Amniotic epithelial cell (primary cell): ENCODE measurements around the gene TBC1D22A.

Source experiments
- DNase-seq: peaks from one replicate; pipeline ENCODE4 v3.0.0-alpha.2; 2010; ENCODE audit warnings: low read depth

Gene TBC1D22A

DNA sequence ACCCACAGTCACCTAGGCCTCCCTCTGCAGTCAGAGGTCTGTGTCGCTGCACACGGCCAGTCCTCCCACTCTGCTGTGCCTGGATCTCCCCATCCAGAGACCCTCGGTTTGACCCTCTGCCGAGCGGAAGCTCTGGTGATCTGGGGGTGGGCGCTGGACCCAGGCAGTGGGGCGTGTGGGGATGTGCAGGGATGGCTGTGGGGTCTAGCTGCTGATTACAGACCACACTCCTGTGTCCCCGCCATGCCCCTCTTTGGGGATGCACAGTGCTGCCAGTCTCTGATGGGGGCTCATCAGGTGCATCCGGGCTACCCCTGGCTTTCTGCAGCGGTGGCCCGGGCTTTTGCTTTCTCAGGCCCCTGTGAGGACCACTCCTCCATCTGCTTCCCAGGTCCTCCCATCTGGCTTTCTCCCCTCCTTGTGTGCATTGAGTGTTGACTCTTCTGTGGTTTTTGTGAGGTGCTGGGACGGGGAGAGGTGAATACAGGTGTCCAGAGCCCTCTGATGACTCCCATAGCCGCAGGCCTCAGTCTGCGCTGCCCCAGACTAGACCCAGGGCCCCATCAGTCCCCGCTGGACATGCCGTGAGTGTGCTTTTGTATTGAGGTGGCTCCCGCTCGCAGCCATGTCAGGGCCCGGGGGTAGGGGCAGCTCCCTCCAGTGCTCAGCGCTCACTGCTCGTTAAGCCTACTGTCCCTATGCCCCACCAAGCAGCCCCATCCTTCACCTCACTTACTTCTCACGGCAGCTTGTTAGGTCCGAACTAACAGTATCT lies 251.6 kb downstream of the TBC1D22A start:
- no peak for DNase-seq

DNA sequence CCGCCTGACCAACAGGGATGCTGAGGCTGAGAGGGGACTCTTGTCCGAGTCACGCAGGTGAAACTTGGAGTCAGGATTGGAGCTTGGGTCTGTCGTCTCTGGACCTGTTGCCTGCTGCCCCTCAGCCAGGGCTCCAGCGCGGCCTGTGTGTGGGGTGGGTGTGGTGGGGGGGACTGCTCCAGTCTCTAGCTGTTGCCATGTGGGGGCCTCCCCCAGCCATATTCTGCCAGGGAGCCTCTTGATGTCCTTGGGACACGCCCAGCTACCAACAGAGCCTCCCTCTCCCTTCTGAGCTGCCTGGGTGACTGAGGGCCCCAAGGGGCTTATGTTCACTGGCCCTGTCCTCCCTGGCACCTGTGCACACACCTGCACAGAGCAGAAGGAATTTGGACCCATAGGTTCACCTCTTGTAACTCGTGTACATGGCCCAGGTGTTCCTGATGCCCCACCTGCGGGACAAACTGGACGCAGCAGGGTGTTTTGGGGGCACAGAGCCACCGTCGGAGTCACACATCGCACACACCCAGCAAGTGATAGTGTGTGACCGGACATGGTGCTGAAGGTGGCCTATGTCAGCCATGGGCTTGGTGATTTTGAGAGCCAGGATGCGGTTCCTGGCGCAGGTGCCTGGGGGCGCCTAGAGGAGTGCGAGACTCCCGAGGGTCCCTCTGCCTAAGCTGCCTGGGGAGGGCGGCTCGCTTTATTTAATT lies 252.3 kb downstream of the TBC1D22A start:
- DNase-seq, result no peak

DNA sequence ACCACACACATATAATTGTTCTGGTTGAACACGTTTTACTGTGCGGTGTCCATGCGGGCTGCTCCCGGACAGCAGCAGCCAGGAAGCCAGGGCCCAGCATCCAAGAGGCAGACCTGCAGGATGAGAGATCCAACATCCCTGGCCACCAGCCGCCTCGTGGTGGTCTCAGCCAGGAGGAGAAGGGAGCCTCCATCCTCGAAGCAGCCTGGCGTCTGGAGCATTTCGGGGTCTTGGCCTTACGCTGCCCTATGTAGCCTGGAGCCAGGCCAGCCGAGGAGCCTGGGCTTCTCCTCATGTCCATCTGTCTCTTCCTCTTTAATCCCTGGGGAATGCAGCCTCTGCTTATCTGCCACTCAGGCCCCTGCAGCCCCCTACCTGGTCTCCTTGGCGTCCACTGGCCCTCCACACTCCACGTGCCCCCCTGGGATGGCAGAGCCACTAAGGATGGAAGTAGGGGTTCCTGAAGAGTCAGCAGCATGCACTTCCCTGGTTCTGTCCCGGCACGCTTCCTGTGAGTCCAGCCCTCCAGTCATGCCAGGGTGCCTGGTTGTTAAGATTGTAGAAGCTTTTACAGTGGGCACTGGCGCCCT lies 253.2 kb downstream of the TBC1D22A start:
- no peak for DNase-seq

DNA sequence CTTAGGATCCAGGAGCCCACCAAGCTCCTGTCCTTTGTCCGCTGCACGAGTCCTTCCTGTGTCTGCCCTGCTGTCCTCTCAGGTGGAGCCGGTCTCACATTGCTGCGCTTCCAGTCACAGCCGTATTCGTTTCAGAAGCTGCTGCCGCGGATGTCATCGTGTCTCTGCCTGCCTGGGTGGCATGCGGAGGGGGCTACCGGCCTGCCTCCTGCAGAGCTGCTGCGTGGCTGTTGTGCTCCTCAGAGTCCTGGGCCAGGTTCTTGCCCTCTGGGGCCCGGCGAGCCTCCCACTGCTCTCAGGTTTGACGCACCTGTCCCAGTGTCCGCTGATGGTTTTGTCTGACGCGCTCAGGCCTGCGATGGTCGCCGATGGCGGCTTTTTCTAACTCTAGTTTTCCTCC lies 254.2 kb downstream of the TBC1D22A start:
- DNase-seq, result no peak

DNA sequence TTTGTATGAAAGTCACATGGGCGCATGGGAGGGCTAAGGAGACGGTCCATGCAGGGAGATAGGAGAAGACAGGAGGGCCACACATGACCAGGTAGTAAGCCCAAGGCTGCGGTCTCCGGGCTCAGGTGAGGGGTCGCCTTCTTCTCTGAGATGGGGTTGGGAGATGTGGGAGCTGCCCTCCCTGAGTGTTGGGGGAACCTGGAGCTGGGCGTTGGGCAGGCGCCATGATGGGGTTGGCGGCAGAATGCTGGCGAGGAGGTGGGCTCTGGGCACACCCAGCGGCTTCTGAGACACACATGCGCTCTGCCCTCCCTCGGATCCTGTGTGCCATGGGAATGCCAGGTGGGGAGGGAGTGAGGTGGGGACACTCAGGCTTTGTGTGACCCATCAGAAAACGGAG lies 254.8 kb downstream of the TBC1D22A start:
- no peak for DNase-seq

DNA sequence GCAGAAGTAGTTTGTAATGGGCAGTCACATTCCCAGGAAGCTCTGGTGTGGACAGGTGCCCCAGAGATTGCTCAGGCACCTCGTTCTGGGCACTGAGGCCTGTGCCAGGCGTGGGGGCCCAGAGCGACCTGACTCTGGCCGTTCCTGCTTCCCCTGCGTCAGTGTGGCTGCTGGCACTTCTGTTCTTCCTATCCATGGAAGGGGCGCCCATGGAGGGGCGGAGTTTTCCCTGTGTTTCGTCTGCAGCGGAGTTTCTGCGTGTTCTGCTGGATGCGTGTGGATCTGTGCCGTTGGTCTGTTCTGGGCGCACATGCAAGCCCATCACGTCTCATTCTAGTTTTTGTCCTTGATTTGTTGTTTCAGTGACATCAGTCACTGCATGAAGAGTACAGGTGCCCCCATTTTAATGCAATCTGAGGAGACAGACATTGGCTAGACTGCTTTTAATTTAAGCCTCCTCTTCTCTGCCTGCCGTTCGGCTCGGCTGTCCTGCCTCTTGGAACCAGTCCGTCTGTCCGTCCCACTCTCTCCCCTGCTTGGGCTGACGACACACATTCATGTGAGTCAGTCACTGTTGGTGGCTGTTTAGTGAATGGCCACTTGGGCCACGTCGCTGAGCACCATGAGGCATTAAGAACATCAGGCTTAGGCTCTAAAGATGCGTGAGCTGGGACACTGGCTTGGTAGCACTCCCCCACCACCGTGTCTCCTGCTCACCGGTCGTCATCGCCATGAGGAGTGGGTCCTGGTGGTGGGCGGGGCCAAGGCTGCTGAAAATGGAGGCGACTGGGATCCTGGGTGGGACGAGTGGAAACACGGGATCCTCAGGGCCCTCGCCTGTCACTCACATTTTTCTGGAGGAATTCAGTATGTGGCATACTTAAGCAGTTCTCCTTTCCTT lies 255.8 kb downstream of the TBC1D22A start:
- DNase-seq, result no peak

DNA sequence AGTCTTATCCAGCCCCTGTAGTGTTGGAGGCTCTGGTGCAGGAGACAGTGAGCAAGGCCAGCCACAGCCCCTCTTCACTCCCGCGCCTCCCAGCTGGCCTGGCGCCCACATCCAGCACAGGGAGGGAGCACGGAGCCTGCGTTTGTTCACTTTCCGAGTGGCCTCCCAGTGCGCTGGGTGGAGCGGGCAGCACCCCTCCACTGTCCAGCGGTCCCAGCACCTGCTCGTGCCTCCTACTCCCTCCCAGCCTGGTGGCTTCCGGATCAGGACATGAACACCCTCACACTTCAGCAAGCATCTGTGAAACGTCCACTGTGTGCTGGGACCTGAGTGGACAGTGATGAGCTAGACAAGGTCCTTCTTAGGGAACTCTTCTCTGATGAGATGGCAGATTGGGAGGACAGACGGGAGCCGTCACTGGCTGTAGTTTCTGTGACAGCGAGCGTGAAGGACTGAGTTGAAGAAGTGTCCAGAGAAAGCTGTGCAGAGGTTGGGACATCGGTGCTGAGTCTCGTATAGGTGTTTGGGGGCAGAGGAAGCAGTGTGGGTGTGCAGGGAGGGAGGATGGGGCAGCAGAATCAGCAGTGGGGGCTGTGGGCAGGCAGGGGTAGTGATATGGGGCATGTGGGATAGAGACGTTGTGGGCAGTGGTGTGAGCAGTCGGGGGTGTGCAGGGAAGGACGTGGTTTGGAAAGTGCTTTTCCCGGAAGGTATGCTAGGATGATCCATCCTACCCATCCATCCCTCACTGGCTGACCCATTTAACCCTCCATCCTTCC lies 256.8 kb downstream of the TBC1D22A start:
- DNase-seq, result no peak

DNA sequence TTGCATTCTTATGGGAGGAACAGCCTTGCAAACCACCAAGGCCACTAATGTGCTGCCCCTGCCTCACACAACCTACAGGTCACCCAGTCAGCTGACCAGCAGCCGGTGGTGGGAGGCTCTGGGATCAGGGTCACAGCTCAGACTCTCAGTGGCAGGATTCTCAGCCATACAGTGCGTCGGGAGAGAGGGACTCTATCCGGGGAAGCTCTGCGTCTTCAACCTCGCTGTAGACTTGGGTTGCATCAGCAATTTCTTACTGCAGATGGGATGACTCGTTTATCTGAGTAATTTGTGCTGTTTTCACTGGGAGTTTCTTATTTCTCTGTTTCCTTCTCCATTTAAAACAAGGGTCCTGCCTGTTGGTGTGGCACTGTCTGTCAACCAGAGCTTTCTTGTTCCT lies 257.7 kb downstream of the TBC1D22A start:
- DNase-seq, result peak; percentile 7

DNA sequence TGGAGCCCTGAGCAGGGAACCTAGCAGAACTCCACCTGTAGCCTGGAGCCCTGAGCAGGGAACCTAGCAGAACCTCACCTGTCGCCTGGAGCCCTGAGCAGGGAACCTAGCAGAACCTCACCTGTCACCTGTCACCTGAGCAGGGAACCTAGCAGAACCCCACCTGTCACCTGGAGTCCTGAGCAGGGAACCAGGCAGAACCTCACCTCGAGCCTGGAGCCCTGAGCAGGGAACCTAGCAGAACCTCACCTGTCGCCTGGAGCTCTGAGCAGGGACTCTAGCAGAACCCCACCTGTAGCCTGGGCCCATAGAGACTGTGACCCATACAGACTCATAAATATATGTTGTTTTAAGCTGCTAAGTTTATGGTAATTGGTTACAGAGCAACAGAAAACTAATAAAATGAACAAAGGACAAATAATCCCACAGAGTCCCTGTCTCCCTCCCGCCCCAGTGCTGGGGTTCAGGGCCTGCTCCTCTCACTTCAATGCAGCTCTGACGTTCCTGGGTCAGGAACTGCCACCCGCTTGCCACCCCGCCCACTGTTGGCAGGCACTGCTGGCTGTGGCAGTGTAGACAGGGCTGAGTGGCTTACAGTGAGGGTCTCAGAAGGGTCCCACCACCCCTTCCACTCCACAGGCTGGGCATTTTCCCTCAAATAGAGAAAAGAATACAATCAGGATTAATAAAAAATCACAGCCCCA lies 259.1 kb downstream of the TBC1D22A start:
- DNase-seq, result no peak

DNA sequence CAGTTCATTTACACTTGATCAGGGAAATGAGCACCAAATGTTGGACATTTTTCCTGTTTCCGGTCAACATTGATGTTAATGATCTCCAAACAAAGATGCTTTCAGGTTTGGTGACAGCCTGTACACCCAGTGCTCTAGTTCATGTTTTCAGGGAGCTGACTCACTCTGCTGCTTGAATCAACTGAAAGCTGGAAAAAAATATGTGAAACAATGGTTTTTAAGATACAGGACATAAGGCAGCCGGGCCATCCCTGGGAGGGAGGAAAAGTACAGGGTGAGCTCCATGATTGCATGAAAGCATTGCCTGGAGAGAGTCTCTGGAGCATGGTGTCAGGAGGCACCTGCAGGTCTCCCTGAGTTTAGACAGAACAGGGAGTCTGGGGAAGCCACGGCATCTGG lies 259.6 kb downstream of the TBC1D22A start:
- no peak for DNase-seq

DNA sequence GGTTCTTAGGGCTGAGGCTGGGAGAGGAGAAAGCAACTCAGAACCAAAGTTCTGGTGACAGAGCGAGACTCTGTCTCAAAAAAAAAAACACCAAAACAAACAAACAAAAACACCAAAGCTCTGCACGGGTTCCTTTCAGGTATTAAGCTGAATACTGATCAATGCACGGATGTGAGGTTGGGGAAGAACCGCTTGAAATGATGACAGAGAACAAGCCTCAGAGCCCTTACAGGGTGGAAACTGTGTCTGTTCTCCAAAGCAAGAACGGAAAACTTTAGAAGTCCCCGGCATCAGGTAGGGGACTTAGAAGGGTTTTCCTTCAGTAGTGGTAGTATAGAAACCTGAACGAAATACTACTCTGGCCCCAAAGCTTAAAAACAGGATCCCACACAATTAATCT lies 260.0 kb downstream of the TBC1D22A start:
- DNase-seq, result no peak

DNA sequence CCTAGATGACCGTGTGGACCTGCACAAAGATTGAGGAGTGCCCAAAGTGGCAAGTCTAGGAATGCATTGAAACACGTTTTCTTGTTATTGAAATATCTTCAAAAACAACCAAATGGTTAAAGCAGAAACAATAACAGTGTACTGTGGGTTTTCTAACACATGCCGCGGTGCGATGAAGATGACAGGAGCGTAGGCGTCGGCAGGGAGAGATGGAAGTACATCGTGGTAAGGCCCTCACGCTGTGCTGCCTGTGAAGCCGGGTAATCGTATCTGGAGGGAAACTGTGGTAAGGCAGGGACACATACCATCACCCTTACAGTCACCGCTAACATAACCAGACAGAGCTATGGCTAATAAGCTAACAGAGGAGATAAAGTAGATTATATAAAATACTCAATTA lies 261.4 kb downstream of the TBC1D22A start:
- DNase-seq, result no peak

DNA sequence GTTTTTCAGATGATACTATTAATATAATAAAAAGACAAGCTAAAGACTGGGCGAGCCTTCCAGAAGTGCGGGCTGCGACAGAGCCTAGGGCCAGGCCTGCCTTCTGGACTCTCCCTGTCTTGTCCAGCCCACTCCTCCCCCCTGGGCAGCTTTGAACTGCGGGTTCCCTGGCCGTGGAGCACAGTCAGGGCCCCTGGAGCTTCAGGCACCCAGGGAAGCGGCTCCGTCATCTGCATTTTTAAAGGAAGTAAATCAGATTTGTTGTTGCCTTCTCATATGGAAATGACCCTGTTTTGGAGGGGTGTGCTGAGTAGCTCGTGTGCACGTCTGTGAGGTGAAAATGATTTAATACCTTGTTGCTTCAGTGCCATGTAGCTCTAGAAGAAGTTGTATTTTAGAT lies 265.3 kb downstream of the TBC1D22A start:
- no peak for DNase-seq

DNA sequence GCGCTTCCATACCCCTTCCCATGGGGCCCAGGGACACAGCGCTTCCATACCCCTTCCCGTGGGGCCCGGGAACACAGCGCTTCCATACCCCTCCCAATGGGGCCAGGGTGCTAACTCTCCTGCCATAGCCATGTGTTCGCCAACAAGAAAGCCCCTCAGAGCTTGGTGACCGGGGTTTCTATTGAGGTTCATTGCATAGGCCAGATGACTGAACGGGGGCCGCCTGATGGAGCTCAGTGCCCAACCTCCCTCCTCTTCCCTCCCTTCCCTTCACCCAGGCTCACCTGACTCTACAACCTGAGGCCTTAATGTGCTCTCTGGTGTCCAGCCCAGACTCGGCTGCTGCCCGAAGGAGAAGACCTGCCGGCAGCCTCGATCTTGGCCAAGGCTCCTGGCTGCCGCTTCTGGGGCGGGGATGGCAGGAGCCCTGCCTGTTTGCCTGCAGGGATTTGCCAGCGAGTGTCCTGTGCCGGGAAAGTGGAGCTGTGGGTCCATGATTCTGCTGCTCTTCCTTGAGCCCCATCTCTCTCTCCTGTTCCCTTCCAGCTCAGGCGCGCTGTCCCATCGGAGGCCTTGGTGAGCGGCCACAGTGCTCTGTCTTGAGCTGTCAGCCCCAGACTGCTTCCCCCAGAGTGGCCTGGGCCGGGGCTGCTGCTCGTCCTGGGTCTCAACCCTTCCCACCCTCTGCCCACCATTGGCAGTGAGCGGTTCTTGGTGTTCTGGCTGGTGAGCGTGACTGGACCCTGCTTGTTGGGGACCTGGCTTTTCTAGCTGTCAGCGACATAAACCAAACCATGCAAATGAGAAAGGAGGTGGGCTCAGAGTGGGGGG lies 267.0 kb downstream of the TBC1D22A start:
- no peak for DNase-seq

DNA sequence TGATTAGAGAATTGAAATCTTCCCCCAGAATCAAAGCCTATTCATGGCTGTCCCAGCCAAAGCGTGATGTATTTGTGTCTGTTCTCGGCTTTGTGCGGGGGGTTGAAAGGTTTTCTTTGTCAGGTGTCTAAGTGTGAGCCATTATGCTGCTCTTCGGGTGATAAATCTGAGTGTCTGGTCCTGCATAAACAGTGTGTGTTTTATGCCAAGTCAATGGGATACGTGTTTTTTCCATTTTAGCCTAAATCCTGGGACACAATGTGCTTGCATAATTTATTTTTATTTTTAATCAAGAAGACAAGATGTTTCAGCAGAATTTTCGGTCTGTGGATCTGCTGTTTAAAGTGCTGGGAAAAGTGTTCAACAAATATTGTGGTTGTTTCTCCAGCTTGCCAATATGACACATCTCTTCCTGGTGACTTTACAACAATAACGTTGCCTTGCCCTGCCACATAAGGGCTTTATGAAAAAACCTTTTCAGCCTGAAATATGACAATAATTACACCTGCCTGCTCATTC lies 267.8 kb downstream of the TBC1D22A start:
- no peak for DNase-seq

DNA sequence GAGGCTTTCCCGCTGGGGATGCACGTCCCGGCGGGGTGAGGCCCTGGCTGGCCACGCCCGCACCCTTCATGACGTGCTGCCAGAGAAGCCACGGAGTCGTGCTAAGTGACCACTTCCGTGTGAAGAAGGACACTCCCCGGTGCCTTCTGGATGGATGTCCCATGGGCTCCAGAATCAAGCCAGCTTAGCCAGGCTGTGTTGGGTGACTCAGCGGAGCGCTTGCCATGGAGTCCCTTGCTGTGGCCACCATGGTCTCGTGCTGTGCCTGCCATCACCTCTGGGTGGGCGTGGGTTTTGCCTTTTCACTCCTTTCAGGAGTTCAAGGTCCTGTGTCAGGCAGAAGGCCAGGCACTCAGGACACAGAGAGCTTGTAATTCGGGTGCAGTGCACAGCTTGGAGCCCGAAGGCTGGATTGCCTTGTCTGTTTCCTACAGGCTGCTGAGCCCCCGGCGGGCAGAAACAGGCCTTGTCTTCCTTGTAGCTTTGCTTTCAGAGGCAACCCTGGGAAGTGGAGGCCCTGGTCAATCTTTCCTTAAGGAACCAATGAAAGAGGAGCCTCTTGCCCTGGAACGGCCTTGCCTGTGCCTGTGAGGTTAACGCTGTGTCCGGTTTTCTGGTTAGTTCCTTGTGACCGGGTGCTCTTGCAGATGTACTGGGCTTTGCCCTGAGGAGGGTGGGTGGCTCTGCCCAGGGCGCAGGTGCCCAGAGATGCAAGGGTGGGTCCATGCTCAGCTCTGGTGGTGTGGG lies 268.6 kb downstream of the TBC1D22A start:
- no peak for DNase-seq

DNA sequence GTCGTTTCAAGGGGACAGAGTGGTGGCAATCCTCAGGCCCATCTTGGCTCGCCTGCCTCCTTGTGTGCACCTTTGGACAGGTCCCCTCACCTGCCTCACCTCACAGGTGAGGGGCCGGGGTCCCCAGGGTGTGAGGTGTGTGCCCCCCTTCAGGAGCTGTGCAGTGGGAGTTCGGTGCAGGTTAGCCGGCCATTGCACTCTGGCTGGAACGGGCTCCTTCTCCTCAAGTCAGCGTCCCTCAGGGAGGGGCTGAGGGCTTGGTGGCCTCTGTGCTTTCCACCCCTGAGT lies 269.1 kb downstream of the TBC1D22A start:
- no peak for DNase-seq

DNA sequence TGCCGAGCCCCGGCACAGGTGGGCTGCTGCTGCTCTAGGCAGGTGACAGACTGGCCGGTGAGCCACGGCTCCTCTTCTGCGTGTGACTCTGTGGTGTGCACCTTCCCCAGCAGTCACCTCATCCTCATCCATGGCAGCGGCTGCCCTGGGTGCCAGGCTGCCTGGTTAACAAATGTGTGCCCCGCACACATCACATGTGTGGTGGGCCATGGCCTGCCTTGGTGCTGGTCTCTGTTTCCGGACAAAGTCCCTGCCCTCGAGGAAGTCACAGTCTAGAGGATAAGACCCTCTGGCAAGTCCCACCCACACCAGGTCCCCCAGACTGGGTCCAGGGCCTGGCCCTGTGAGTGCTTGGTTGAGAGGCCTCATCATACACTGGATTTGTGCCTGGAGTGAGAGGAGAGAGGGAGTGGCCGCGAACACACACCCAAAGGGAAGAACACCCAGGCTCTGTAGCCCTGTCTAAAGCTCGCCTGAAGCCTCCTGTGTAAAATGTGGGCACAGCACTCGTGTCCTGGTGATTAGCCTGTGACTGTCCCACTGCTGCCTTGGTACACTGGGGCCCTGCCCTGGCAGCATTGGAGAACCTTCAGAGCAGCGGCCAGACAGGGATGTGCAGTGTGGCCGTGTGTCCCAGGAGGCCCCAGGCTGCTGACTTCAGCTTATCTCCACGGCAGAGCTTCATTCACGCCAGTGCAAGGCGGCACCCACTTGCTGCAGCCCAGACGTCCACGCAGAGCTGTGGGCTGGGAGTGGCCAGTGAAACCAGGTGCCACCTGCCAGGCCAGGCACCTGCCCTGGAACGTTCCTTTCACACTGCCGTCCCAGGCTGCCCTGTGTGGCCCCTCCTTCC lies 269.9 kb downstream of the TBC1D22A start:
- no peak for DNase-seq
